ENCODE data around the gene SPATS2L.
A peak's percentile ranks its signal among the peaks of the same experiment; 100 is the strongest.

The SPATS2L gene

DNA sequence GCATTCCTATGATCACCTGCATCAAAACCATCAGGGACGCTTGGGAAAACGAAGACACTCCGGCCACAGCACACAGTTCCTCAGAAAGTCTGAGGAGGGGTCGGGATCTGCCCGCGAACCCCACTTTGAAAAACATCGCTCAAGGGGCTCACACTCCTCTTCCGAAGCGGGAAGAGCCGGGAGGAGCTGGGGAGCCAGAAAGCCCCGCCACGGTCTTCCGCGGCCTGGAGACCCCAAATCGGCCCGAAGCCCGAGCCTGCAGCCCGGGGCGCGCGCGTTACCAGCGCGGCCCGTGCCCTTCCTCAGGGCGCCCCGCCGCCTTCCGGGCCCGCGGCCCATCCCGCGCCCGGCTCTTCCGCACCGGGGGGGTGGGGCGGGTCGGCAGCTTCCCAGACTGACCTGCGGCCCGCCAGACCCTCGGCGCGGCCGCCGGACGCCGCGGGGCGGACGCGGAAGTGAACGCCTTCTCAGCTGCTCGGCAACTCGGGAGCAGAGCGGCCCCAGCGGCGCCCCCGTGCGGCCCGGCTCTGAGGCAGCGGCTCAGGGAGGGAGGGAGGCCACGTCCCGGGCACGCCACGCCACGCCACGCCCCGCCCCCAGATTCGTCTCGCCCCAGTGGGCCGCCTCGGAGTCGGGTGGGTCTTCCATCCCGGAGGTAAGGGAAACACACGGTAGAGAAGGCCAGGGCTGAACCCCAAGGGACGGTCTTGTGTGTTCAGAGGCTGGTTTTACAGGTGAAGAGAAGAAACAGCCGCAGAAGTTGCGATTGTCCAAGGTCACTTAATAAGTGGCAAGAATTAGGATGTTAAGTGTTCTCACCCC is 203.3 kb downstream of the SPATS2L start, which contains the start of gene KCTD18:
KCTD18 (minus strand) TSS at position 457 of the 822 bp plus-strand sequence. CDS start 3,052 bp downstream, outside the sequence.
- DNase-seq (ENCODE audit: low spot score), result peak; percentile 98

DNA sequence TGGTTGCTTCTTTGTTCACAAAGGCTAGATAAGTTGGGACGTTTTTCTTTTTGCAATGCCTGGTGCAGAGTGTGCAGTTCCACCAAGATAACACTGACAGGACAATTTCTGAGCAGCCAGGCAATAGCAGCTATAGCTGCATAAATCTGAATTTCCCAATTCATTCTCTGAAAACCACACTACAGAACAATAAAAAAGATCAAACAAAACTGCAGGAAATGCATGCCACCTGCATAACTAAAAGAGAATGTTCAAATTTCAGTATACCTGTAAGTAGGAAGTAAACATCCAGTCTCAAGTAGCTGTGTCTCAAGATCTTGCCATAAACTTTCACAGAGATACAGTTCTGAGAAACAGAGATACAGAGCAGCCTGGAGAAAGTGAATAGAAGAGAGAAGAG is 208.7 kb downstream of the SPATS2L start:
- no peak for DNase-seq (ENCODE audit: low spot score)

- no peak for DNase-seq (ENCODE audit: low spot score)
Observed at GRCh38 chr2:200523158-200523557, 216.7 kb downstream of the SPATS2L start.

- DNase-seq (ENCODE audit: low spot score), result no peak
Observed at GRCh38 chr2:200523604-200524003, 217.1 kb downstream of the SPATS2L start.

GRCh38 chr2:200525066-200525465 is 218.6 kb downstream of the SPATS2L start:
- DNase-seq (ENCODE audit: low spot score), result no peak

DNA sequence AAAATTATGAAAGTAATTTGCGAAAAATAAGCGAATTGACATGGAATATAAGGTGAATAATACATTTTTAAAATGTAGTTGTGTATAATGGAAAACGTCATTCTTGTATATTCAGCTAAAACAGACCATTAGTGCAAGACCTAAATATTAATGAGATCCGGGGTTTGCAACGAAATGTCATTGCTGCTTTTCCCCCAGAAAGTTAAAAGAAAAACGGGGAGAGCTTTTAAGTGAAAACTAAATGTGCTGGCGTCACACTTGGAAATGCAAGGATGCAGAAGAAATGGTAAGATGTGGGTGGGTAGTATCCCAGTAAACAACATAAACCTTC is 219.0 kb downstream of the SPATS2L start:
- no peak for DNase-seq (ENCODE audit: low spot score)

DNA sequence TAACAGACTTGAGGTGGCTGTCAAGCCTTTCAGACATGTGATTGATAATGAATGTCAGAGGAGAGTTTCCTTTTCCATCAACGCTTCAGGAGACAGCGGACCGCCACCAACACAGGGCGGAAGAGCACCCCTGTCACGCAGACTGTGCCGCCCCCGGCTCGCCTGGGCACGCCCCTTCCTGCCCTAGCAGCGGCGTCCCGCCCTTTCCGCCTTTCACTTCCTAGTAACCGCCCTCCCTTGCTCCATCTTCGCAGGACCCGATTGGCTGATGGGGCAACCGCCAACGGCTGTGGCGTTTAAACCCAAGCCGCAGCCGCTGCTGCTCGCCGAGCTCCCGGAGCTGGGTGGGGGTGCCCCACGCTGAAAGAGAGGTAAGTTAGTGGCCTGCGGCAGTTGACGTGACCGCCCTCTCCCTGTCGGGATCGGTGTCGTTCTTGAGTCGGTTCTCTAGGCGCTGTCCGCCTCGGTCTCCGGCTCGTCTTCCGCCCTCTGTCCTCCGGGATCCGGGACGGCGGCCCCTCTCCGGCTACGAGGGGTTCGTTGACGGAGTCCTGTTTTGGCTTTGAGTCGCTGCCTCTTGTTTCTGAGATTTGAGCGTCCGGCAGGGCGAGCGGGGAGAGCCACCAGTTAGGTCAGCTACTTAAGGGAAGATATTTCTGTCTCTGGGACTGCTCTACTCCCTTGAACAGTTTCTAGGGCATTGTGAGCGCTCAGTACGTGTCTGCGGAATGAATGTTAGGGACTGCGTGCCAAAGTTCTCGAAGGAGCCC is 219.6 kb downstream of the SPATS2L start, which contains the start of gene SGO2:
SGO2 (plus strand) TSS at position 326 of the 770 bp plus-strand sequence. CDS start 6,769 bp downstream, outside the sequence.
- peak; percentile 98 for DNase-seq (ENCODE audit: low spot score)

DNA sequence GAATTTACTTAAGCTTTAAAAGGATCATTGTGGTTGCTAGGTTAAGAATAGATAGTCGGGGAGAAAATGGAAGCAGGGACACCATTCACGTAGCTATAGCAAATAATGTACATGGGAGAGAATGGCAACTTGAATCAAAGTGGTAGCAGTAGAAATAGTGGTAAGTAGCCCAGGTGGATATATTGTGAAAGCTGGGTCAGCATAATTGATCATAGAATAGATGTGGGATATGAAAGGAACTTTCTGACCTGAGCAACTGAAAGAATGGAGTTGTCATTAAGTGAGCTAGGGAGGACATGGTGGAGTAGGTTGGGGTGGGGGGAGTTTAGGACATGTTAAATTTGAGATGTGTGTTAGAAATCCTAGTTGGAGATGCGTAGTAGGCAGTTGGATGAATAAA is 221.7 kb downstream of the SPATS2L start:
- DNase-seq (ENCODE audit: low spot score), result no peak

Data from iPS-NIHi11 (cell line).